Measurements from ENCODE around the gene BCKDK. TPM values are rescaled to one million over a fixed set of nuclear protein-coding genes. Genes with fewer than 3 reads are reported as not detected.

The BCKDK gene
- total RNA-seq, 1 donor from 2014 or later = 43.6 TPM

DNA sequence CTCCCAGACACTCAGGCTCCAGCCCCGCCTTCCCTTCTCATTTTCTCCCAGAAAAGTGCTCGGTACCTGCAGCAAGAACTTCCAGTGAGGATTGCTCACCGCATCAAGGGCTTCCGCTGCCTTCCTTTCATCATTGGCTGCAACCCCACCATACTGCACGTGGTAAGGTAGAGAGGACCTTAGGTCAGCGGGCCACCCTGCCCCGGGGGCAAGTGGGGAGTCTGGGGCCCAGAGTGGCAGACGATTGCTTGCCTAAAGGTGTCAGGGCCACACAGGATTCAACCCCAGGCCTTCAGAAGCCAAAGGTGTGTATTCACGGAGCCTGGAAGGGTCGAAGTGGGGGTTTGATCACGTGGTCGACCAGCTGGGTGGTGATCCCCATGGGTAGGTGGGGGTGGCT lies 1.4 kb downstream of the BCKDK start:
- peak overlapping the region; percentile 90 for H3K4me3 Mint-ChIP-seq
- intact Hi-C loops (cut with micrococcal nuclease) = loop anchor here (2.0 to 5.0 kb wide), 5 partner anchors 15 to 349 kb away; partner anchors contain the start of genes ARMC5, FBXL19 and VKORC1
- peaks cover 21% of the 10 kb centered on the region for H3K36me3 Mint-ChIP-seq (ENCODE audit: low read depth)
- H3K4me1 Mint-ChIP-seq (ENCODE audit: low read depth) = peaks cover 28% of the 10 kb centered on the region
- no peaks in the 10 kb centered on the region for H3K27me3 Mint-ChIP-seq (ENCODE audit: insufficient read depth)
- no peaks in the 10 kb centered on the region for H3K9me3 Mint-ChIP-seq
- peak overlapping the region; percentile 82 for H3K27ac Mint-ChIP-seq
- no peak for DNase-seq (ENCODE audit: low spot score)

DNA sequence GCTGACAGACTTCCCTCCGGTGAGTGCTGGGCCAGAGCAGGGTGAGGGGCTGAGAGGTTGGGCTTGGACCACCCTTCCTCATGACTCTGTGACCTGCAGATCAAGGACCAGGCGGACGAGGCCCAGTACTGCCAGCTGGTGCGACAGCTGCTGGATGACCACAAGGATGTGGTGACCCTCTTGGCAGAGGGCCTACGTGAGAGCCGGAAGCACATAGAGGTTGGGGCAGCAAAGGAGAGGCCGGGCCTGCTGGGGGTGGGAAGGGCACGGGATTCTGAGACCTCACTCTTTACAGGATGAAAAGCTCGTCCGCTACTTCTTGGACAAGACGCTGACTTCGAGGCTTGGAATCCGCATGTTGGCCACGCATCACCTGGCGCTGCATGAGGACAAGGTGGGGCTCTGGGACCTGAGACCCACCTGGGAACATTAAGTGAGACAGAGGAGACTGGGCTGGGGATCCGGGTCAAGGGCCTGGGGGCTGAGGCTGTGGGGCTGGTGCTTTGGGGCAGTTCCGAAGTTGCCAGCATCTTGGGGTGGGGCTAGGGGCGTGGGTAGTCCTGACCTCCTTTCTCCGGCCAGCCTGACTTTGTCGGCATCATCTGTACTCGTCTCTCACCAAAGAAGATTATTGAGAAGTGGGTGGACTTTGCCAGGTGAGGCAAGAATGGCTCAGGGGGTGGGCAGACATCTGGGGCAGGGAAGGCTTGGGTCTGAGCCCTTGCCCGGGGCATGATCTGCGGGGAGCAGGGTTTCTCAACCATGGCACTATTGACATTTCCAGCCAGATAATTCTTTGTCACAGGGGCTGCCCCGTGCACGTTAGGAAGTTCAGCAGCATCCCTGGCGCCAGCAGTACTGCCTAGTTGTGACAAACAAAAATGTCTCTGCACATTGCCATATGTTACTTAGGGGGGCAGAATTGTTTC lies 2.2 kb downstream of the BCKDK start:
- Mint-ChIP-seq H3K27me3 (ENCODE audit: insufficient read depth) (no peaks in the 10 kb centered on the region), H3K4me1 (ENCODE audit: low read depth) (peaks cover 28% of the 10 kb centered on the region), H3K36me3 (ENCODE audit: low read depth) (peaks cover 23% of the 10 kb centered on the region), H3K4me3 (peak overlapping the region; percentile 90), H3K9me3 (no peaks in the 10 kb centered on the region), H3K27ac (no peak overlapping the region)
- intact Hi-C loops (cut with micrococcal nuclease) = no loop called here
- DNase-seq (ENCODE audit: low spot score) = no peak

DNA sequence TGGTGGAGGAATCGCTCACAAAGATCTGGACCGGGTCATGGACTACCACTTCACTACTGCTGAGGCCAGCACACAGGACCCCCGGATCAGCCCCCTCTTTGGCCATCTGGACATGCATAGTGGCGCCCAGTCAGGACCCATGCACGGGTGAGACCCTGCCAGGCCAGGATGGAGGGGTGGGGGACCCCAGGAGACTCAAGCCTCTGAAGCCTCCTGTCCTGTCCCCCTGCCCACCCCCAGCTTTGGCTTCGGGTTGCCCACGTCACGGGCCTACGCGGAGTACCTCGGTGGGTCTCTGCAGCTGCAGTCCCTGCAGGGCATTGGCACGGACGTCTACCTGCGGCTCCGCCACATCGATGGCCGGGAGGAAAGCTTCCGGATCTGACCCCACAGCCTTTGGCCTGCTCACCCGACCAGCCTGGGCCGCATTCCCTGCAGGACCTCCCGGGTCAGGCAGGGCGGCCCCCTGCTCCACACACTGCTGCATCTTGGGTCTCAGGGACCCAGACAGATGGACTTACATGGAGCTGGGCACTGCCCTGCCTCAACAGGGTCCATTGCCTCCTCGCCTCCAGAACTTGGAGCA lies 3.8 kb downstream of the BCKDK start:
- intact Hi-C loops (cut with micrococcal nuclease) = no loop called here
- Mint-ChIP-seq H3K9me3 (no peaks in the 10 kb centered on the region), H3K4me1 (ENCODE audit: low read depth) (peaks cover 27% of the 10 kb centered on the region), H3K27ac (no peak overlapping the region), H3K36me3 (ENCODE audit: low read depth) (peaks cover 23% of the 10 kb centered on the region), H3K27me3 (ENCODE audit: insufficient read depth) (no peaks in the 10 kb centered on the region), H3K4me3 (no peak overlapping the region)
- DNase-seq (ENCODE audit: low spot score) = no peak

DNA sequence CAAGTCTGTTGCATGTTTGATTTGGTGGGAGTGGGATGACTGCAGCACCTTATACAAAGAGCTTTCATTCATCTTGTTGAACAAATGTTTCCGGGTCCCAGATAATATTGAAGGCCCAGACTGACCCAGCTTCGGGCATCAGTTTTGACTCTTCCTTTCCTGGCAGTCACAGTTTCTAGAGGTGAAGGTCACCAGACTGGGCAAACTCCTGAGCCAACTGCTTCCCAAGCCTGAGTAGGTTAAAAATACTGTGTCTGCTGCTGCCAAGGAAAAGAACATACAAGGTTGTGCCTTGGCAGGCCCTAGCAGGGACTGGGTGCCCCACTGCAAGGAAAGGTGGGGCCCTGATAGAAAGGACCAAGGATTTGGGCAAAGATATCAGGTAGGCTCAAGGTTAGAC lies 4.5 kb downstream of the BCKDK start:
- Mint-ChIP-seq H3K27ac (no peak overlapping the region), H3K27me3 (ENCODE audit: insufficient read depth) (no peaks in the 10 kb centered on the region), H3K4me1 (ENCODE audit: low read depth) (peaks cover 20% of the 10 kb centered on the region), H3K4me3 (no peak overlapping the region), H3K36me3 (ENCODE audit: low read depth) (peaks cover 23% of the 10 kb centered on the region), H3K9me3 (no peaks in the 10 kb centered on the region)
- intact Hi-C loops (cut with micrococcal nuclease) = no loop called here
- no peak for DNase-seq (ENCODE audit: low spot score)

DNA sequence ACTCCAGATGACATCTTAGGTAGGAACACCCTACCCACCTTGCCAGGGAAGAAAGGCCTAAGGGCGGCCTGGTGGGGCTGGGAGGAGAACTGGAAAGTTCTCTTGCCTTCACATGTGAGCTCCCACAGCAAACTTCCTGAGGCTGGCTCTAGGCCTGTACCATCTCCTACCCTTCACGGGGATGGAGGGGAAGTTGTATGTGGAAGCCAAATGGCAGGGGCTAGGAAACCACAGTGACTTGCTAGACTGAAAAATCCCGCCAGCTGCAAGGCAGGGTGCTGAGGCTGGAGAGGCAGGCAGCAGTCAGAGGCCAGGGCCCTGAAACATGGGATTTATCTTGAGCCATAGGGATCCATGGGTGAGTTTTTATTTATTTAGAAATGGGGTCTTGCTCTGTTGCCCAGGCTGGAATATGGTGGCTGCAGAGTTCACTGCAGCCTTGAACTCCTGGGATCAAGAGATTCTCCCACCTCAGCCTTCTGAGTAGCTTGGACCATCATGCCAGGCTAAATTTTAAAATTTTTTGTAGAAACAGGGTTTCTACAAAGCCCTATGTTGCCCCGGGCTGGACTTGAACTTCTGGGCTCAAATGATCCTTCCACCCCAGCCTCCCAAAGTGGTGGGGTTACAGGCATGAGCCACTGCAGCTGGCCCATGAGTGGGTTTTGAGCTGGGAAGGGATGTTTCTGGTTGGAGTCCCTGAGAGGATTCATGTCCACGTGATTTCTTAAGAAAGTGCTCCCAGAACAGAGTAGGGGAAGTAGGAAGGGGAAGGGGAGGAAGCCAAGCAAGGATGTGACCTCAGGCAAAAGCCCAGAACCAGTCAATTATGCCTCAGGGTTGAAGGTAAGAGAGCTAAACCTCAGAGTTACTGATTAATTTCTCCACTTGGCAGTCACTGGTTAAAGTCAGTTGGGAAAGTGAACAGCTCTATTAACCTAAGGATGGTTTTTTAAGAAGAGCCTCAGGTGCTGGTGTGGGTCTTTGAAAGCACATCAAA lies 5.2 kb downstream of the BCKDK start:
- intact Hi-C loops (cut with micrococcal nuclease) = no loop called here
- no peak for DNase-seq (ENCODE audit: low spot score)
- no peaks in the 10 kb centered on the region for H3K27me3 Mint-ChIP-seq (ENCODE audit: insufficient read depth)
- H3K9me3 Mint-ChIP-seq = no peaks in the 10 kb centered on the region
- H3K27ac Mint-ChIP-seq = peak overlapping the region; percentile 57
- H3K4me1 Mint-ChIP-seq (ENCODE audit: low read depth) = peaks cover 21% of the 10 kb centered on the region
- peaks cover 23% of the 10 kb centered on the region for H3K36me3 Mint-ChIP-seq (ENCODE audit: low read depth)
- H3K4me3 Mint-ChIP-seq = peak overlapping the region; percentile 19

DNA sequence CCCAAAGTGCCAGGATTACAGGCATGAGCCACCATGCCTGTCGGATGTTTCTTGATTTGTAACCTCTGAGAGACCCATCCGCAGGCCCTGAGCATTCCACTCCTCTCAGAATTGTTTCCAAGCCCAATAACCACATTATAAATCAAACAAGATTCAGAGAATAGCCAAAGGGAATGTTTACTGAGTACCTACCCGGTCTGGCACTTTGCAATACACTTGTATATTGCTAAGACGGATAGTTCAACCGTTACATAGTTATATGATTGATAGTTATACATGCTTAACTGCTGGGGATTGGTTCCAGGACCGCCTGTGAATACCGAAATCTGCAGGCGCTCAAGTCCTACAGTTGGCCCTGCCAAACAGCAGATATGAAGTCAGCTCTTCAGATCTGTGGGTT lies 6.3 kb downstream of the BCKDK start:
- H3K4me1 Mint-ChIP-seq (ENCODE audit: low read depth) = peaks cover 26% of the 10 kb centered on the region
- H3K4me3 Mint-ChIP-seq = no peak overlapping the region
- no peak for DNase-seq (ENCODE audit: low spot score)
- no peak overlapping the region for H3K27ac Mint-ChIP-seq
- intact Hi-C loops (cut with micrococcal nuclease) = no loop called here
- peaks cover 25% of the 10 kb centered on the region for H3K36me3 Mint-ChIP-seq (ENCODE audit: low read depth)
- no peaks in the 10 kb centered on the region for H3K27me3 Mint-ChIP-seq (ENCODE audit: insufficient read depth)
- H3K9me3 Mint-ChIP-seq = no peaks in the 10 kb centered on the region

DNA sequence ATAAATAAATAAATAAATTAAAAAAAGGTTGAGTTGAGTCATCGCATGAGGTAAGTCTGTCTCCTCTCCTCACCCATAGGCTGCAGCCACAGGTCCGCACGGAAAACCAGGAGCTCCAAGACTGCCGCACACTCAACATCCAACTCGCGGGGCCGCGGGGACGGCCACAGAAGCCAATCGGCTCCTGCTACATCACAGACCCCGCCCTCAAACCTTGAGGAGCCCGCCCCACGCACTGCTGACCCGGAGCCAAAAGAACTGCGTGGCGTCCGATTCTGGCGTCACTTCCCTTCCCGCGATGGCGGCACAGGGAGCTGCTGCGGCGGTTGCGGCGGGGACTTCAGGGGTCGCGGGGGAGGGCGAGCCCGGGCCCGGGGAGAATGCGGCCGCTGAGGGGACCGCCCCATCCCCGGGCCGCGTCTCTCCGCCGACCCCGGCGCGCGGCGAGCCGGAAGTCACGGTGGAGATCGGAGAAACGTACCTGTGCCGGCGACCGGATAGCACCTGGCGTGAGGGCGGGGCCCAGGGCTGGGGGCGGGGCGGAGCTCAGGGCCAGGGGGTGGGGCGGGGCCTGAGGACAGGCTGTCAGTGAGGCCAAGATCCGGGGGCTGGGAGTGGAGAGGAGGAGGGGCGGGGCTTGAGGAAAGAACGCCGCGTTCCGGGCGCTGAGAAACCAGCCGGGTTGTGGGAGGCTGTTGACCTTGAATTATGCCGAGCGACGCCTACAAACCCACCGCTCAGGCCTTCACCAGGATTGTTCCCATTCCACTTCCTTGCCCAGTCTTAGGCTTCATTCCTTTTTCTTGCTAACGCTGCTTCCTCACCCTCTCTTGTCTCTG lies 9.4 kb downstream of the BCKDK start, which contains the start of gene KAT8:
Gene KAT8, plus strand, starts transcription at position 281 of the 839 bp plus-strand sequence. Its CDS starts 18 bp downstream, at position 299.
- Mint-ChIP-seq H3K27me3 (ENCODE audit: insufficient read depth) (no peaks in the 10 kb centered on the region), H3K4me1 (ENCODE audit: low read depth) (peaks cover 19% of the 10 kb centered on the region), H3K27ac (peak within 1 kb of the TSS; percentile 92), H3K9me3 (no peaks in the 10 kb centered on the region), H3K36me3 (ENCODE audit: low read depth) (peaks cover 24% of the 10 kb centered on the region), H3K4me3 (peak within 1 kb of the TSS; percentile 88)
- DNase-seq (ENCODE audit: low spot score) = peak; percentile 95
- intact Hi-C loops (cut with micrococcal nuclease) = loop anchor here (1.0 to 5.0 kb wide), 10 partner anchors 23 to 342 kb away; partner anchors contain the start of genes ARMC5, FUS, SETD1A and STX4

DNA sequence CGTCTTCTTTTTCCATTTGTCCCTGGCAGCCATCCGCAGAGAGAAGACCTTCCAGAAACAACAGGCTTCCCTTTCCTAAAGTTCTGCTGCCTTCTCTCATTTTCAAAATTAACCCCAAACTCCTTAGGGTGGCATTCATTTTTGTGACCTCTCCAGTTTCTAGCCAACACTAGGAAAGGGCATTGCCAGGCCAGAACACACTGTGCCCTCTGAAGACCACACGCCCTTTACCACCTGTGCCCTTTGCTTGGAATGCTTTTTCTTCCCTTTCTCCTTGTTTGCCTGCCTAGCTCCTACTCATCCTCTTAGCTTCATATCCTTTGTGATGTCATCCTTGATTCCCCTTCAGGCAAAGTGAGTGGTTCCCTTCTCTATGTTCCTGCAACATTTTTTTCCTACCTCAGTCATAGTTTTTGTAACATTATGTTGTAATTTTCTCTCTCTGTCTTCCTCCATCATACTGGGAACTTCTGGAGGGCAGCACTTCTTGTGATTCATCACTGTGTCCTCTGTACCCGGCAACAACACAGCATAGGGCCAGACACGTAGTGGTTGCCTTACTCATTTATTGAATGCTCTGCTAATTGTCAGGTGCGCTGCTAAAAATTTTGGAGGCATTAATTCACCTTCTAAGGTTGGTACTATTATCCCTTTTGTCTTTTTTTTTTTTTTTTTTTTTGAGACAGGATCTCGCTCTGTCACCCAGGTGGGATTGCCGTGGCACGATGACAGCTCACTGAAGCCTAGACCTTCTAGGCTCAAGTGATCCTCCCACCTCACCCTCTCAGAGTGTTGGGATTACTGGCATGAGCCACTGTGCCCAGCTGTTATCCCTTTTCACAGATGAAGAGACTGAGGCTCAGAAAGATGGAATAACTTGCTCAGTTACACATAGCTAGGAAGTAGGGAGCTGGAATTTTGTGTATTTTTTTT lies 10.3 kb downstream of the BCKDK start:
- no peaks in the 10 kb centered on the region for H3K9me3 Mint-ChIP-seq
- peak overlapping the region; percentile 84 for H3K4me3 Mint-ChIP-seq
- no peaks in the 10 kb centered on the region for H3K27me3 Mint-ChIP-seq (ENCODE audit: insufficient read depth)
- intact Hi-C loops (cut with micrococcal nuclease) = loop anchor here (5.0 kb wide), 2 partner anchors 121 to 324 kb away; partner anchors contain the start of gene ZNF843
- peak overlapping the region; percentile 92 for H3K27ac Mint-ChIP-seq
- H3K36me3 Mint-ChIP-seq (ENCODE audit: low read depth) = peaks cover 23% of the 10 kb centered on the region
- H3K4me1 Mint-ChIP-seq (ENCODE audit: low read depth) = peaks cover 18% of the 10 kb centered on the region
- DNase-seq (ENCODE audit: low spot score) = no peak

DNA sequence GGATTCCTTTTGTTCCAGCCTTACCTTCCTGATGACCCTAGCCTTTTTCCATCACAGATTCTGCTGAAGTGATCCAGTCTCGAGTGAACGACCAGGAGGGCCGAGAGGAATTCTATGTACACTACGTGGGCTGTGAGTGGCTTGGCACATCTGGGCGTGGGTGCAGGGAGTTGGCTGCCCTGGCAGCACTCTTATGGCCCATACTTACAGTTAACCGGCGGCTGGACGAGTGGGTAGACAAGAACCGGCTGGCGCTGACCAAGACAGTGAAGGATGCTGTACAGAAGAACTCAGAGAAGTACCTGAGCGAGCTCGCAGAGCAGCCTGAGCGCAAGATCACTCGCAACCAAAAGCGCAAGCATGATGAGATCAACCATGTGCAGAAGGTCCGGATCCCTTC lies 11.9 kb downstream of the BCKDK start:
- H3K27ac Mint-ChIP-seq = no peak overlapping the region
- no peak overlapping the region for H3K4me3 Mint-ChIP-seq

DNA sequence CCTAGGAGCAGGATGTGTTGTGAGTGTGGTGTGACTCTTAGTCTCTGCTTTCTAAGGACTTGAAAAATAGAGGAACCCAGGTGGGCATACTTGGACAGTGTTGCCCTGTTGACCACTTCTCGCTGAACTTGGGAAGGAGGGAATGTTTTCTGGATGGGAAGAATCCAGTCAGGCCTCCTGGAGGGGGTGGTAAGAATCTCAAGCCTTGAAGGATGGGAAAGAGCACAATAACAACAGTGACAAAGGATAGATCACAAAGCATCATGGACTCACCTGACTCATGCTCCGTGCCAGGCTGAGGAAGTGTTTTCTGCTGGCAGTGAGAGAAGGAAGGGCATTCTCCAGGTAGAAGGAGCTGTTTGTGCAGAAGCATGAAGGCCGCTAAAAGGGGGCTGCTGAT lies 17.7 kb downstream of the BCKDK start:
- DNase-seq (ENCODE audit: low spot score) = no peak
- Mint-ChIP-seq H3K4me1 (ENCODE audit: low read depth) (peaks cover 5% of the 10 kb centered on the region), H3K27ac (peak overlapping the region; percentile 43), H3K36me3 (ENCODE audit: low read depth) (peaks cover 30% of the 10 kb centered on the region), H3K4me3 (no peak overlapping the region), H3K9me3 (no peaks in the 10 kb centered on the region), H3K27me3 (ENCODE audit: insufficient read depth) (no peaks in the 10 kb centered on the region)
- intact Hi-C loops (cut with micrococcal nuclease) = no loop called here

More for the DNA sequence above, 11.9 kb downstream of the BCKDK start:
- no peak for DNase-seq (ENCODE audit: low spot score)
- no peaks in the 10 kb centered on the region for H3K9me3 Mint-ChIP-seq
- H3K27me3 Mint-ChIP-seq (ENCODE audit: insufficient read depth) = no peaks in the 10 kb centered on the region
- H3K4me1 Mint-ChIP-seq (ENCODE audit: low read depth) = peaks cover 13% of the 10 kb centered on the region
- intact Hi-C loops (cut with micrococcal nuclease) = no loop called here
- H3K36me3 Mint-ChIP-seq (ENCODE audit: low read depth) = peaks cover 22% of the 10 kb centered on the region

DNA sequence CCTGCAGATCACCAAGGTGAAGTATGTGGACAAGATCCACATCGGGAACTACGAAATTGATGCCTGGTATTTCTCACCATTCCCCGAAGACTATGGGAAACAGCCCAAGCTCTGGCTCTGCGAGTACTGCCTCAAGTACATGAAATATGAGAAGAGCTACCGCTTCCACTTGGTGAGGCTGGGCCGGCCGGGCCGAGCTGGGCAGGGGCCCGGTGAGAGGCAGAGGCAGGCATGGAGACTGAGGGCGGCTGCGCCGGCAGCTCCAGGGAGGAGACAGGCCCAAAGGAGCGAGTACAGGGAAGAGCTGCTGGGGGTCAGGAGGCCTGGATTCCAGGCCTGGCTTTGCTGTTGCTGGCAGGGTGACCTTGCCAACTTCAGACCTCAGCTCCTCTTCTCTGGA lies 19.0 kb downstream of the BCKDK start:
- Mint-ChIP-seq H3K27ac (no peak overlapping the region), H3K4me1 (ENCODE audit: low read depth) (peaks cover 5% of the 10 kb centered on the region), H3K27me3 (ENCODE audit: insufficient read depth) (no peaks in the 10 kb centered on the region), H3K4me3 (no peak overlapping the region), H3K9me3 (no peaks in the 10 kb centered on the region), H3K36me3 (ENCODE audit: low read depth) (peaks cover 23% of the 10 kb centered on the region)
- intact Hi-C loops (cut with micrococcal nuclease) = no loop called here
- DNase-seq (ENCODE audit: low spot score) = no peak
